ENCODE measurements around the gene COL4A2.

DNA sequence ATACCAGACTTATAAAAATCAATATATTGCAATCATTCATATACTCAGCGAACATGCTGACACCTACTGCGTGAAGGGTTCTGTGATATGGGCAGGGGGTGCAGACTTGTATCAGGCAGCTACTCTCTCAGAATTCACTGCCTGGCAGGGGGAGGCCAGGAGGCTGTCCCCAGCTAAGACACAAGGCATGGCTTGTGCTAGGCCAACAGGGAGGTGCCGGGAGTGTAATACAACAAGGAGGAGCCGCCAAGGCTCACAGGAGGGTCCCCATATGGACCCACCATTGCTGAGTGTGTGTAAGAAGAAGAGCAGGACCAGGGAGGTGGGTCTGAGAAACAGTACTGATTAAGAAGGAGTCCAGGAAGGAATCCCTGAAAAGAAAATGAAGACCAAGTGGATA is 97.2 kb downstream of the COL4A2 start:
- TF ChIP-seq YY1 (IDR thresholded peaks at IDR 0.05; ENCODE audit: insufficient read depth, insufficient read length) (no peak), ZNF274 (IDR thresholded peaks at IDR 0.05; ENCODE audit: low read depth, low read length) (no peak)
